ENCODE data around the gene RPP25L. TPM values are rescaled to one million over a fixed set of nuclear protein-coding genes. Genes with fewer than 3 reads are reported as not detected.

RPP25L gene
- total and polyA plus RNA-seq, 10 of the 15 experiments (the other 5 are each of a cell fraction or from before 2014, with no cell fraction given) = 7.7 to 30.2 (median 16.8) TPM

DNA sequence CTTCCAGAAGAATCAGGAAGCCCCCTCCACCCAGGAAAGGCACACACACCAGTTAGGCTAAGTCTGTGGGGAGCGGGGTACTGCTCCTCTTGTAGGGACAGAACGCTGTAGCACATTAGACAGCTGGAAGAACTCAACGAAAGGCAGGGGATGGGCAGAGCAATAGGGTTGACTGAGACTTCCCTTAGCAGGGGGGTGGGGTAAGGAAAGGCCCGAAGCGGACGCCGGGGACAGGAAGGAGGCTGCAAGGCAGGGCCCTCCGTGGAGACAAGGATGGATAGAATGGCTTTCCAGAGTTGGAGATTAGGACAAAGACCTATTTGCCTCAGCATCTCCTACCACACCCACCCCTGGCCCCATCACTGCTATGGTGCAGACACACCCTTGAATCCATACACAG is 36.7 kb downstream of the RPP25L start (continued):
- TF ChIP-seq, protein P1, sequence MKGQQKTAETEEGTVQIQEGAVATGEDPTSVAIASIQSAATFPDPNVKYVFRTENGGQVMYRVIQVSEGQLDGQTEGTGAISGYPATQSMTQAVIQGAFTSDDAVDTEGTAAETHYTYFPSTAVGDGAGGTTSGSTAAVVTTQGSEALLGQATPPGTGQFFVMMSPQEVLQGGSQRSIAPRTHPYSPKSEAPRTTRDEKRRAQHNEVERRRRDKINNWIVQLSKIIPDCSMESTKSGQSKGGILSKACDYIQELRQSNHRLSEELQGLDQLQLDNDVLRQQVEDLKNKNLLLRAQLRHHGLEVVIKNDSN (IDR thresholded peaks at IDR 0.05; ENCODE audit: borderline replicate concordance, extremely low read length, insufficient read depth, low read depth, low read length) = no peak
- TF ChIP-seq PKNOX1 (IDR thresholded peaks at IDR 0.05) (no peak), SMAD1 (IDR thresholded peaks at IDR 0.05; ENCODE audit: low read depth, partially characterized antibody) (no peak), SREBF2 (IDR thresholded peaks at IDR 0.05; ENCODE audit: low read length) (no peak), WRNIP1 (IDR thresholded peaks at IDR 0.05; ENCODE audit: borderline replicate concordance, low read depth, low read length) (no peak), HDAC6 (IDR thresholded peaks at IDR 0.05; ENCODE audit: unreplicated experiment) (no peak), ATF3 (IDR thresholded peaks at IDR 0.05; ENCODE audit: borderline replicate concordance, extremely low read depth, low read depth, low read length) (no peak)

DNA sequence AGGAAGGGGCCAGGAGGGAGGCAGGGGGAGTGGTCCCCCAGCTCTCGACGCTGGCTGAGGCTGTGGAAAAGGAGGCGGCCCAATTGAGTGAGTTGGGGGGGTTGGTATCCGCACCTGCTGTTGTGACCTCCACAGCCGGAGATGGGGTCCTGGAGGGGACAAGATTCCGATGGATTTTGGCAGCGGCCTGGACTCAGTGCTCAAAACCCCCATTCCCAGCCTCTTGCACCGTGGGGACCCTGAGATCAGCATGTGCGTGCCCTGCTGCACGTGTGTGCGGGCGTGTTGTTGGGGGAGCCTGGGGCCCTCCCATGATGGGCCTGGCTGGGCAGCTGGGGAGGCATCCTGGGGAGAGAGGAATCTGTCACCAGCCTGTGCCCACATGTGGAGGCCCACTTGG is 37.3 kb downstream of the RPP25L start:
- peaks cover 9 to 14% of the 10 kb centered on the region in 2 experiments for H3K27me3 ChIP-seq (replicated peaks in 1 of 2; ENCODE audit: control insufficient read depth in 2 of 2, insufficient read depth in 2 of 2, low read length in 1 of 2)
- no peak overlapping the region for H3K4me2 ChIP-seq (ENCODE audit: control insufficient read depth, insufficient read depth)
- ChIA-PET RAD21 (ENCODE audit: unreplicated experiment) (no interaction called here), CTCF (interaction anchor here (0.6 kb wide), 1 partner anchor 27 kb away, joined by 3 read pairs; no protein-coding TSS in a partner anchor), SMC1A (ENCODE audit: uncharacterized antibody, unreplicated experiment) (no interaction called here), POLR2A (no interaction called here)
- H3K9ac ChIP-seq (ENCODE audit: control insufficient read depth, insufficient read depth, low read length) = no peak overlapping the region
- DNase-seq (ENCODE audit: low read depth, low spot score) (no peak), ATAC-seq (no peak), FAIRE-seq (no peak)
- no peak overlapping the region for H3K27ac ChIP-seq (ENCODE audit: control insufficient read depth, insufficient read depth)
- H2AFZ ChIP-seq (ENCODE audit: control insufficient read depth, low read depth, low read length) = no peak overlapping the region
- no TSS peak for BruUV-seq (replicated peaks)
- in situ Hi-C loops (cut with MboI) (no loop called here), intact Hi-C loops (cut with micrococcal nuclease; ENCODE audit: unreplicated experiment) (no loop called here)
- H3K79me2 ChIP-seq (ENCODE audit: control insufficient read depth, insufficient read depth, low read length) = no peaks in the 10 kb centered on the region
- no peaks in the 10 kb centered on the region for H3K4me1 ChIP-seq (ENCODE audit: control insufficient read depth, insufficient read depth, low read length)
- no peak overlapping the region for H3K4me3 ChIP-seq
- 52% methylated on average over 12 of the region's 12 CpGs for WGBS (ENCODE audit: insufficient coverage, insufficient replicate concordance, low lambda C conversion rate, missing lambda C conversion rate)
- TF ChIP-seq PBX3 (IDR thresholded peaks at IDR 0.05; ENCODE audit: insufficient replicate concordance, low read depth, low read length) = no peak
- TF ChIP-seq BRCA1 (IDR thresholded peaks at IDR 0.05; ENCODE audit: low read depth, low read length) = no peak
- TF ChIP-seq NFYA (IDR thresholded peaks at IDR 0.05; ENCODE audit: borderline replicate concordance, low read depth, low read length) = no peak
- no peak for TF ChIP-seq EZH2 (IDR thresholded peaks at IDR 0.05; ENCODE audit: borderline replicate concordance, control insufficient read depth, low read depth, low read length)
- no peak for TF ChIP-seq ZNF274 (IDR thresholded peaks at IDR 0.05; ENCODE audit: insufficient read depth, insufficient read length)
- TF ChIP-seq RELA (IDR thresholded peaks at IDR 0.05; ENCODE audit: borderline replicate concordance, partially characterized antibody) = no peak
- no peak for TF ChIP-seq HDAC2 (IDR thresholded peaks at IDR 0.05)
- peaks cover 3% of the 10 kb centered on the region; the same call in 1 of the 2 replicates for H4K20me1 ChIP-seq (ENCODE audit: control insufficient read depth, insufficient read depth)
- no peaks in the 10 kb centered on the region for H3K9me3 ChIP-seq (replicated peaks; ENCODE audit: control insufficient read depth, insufficient read depth, low read length)
- H3K36me3 ChIP-seq (ENCODE audit: control insufficient read depth in 2 of 2, insufficient read depth in 2 of 2, low read length in 1 of 2) = no peaks in the 10 kb centered on the region

Data from GM12878 (cell line).